Medulla oblongata (tissue), 1 donor: ENCODE data around the gene AKT1S1.

Experiments used
- DNase-seq: peaks from one replicate; pipeline ENCODE4 v3.0.0-alpha.2; 2015; ENCODE audit errors: extremely low spot score

AKT1S1 gene

DNA sequence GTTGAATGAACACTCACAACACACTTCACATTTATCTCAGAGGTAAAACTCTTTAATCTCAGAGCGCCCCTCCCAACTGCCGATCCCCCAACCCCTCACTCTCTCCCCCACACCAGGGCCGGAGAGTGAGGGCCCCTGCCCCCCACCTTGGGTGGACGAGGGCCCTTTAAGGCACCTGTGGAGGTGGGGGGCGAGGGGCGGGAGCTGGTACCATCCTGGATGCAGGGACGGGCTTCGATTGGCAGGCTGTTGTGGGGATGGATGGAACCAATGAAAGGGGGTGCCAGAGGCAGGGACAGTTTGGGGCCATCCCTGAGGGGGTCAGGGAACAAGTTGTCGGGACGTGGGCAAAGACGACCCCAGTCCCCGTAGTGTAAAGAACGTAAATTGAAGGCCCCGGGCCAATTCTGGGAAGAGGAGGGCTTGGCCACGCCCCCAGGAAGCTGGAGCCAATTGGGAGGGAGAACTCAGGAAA lies 8.1 kb downstream of the AKT1S1 start:
- no peak for DNase-seq

DNA sequence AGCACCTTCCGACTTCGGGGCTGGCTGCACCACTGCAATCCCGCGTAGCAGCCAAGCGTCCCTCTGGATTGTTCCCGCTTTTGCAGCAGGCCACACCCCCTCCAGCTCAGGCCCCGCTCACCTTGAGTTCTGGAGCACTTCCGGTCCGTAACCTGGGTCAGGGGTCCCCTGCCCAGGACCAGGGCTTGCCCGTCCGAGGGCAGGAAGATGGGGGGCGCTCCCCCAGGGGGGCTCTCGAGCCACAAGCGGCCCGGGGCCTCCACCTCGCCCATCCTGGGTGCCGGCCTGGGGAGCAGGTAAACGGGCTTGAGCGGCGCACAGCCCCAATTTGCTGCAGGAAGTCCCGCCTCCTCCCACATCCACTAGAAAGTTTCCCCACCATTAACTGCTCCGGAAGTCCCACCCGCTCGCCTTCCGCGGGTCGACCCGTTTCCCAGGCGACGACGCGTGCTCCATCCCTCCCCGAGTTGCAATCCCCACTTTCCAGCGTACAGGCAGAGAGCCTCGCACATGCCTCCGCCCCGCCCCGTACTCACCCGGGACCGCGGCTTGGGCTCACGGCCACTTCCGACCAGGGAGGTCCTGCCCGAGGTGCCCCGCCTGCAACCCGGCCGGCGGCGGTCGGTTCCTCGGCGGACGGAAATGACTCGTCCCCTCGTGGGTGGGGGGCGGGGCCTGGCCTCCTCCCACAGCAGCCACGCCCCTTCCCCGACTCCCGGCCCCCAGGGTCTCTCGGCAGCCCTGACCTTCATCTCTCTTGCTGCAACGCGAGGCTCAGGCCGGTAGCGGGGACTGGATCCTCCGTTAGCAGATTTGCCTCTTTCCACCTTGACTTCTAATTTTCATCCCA lies 10.0 kb downstream of the AKT1S1 start, which contains the start of gene PNKP:
Gene PNKP (minus strand): TSS at position 644 of the 850 bp plus-strand sequence. CDS start 372 bp downstream, at position 272.
- DNase-seq, result peak; percentile 94

DNA sequence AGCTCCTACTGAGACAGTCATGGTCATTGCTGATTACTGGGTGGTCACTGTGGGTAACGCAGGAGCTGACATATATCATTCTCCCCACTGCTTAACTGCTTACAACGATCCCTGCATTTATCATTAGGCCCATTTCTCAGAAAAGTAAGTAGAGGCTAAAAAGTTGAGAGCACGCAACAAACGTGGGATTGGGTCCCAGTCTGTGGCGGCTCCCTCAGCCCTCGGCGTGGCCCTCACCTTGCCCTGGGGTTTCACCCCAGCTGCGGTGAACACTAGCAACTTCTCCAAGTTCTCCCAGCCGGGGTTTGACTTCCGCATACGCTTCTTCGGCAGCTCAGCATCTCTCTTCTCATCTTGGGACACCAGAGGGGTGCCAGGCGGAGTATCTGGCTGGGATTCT lies 12.3 kb downstream of the AKT1S1 start:
- DNase-seq, result no peak

DNA sequence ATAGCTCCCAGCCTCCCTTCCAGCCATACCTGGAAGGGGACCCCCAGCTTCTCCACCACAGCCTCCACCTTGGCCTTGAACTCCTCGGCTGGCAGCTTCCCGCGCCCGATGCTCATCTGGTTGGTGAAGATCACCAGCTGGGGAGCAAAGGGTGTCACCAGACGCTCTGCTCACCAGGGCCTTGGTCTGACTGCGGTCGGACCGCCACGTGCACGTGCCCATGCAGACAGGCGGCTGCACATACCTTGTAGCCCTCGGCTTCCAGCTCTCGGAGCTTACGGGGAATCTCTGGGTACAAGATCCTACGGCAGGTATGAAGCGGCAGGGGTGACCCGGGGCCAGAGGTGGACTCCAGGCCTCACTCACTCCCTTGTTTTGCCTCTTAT lies 13.2 kb downstream of the AKT1S1 start:
- no peak for DNase-seq

DNA sequence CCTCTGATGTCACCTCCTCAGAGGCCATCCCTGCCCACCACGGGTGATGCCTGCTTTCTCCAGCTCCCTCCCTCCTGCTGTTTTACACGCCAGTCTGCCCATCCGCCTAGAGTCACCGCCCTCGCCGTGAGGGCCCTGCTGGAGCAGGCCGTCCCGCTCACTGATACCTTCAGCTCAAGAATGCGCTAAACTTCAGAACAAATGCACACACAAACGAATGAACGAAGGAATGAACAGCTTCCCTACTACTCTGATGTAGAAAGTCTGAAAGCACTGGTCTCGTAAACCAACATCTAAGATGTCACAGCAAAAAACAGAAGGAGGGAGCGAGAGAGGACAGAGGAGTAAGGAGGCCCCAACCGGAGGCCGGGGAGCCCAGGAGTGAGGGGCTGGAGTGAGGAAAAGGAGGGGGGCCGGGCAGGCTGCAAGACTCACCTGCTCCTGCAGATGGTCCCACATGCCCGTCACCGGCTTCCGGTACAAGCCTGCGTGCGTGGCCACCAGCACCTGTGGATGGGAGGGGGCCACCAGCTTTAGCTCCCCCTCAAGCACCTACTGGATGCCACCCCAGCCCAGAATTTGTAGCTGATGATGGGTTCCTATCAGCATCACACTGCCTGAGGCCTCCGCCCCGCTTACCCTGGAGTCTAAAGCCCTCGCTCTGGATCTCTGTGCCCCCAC lies 13.8 kb downstream of the AKT1S1 start:
- no peak for DNase-seq

DNA sequence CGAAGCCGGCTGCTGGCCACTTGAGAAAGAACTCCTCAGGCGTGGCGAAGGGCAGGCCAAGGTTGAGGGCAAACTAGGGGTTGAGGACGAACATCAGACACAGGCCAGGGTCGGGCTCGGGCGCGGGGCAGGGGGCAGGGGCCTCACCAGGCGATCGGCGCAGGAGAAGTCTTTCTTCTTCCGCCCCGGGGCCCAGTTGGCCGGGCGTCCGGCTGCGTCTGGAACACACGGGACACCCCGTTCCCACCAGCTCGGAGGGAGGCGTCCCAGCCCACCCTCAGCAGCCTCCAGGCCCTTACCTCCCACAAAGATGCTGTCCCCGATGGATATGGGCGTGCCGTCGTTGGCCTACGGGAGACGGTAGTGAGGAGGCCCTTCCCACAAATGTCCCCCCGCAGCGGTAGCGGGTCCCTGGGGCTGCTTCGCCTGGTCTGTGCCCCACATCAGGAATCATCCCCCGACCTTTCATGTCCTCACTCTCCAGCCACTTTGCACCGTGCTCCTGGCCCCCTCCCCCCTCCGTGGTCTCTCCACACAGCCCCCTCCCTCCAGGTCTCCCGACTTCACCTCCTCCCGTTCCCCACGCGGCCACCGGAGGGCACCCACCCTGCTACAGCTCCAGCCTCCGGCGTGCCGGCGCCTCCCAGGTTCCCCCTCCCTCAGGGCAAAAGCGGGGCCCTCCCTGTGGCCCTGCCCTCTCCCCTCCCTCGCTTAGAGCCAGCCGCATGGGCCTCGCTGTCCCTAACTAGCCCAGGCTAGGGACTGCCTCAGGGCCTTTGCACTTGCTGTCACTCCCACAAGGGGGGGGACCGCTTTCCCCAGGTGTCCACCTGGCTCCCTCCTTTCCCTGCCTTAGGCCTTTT lies 14.5 kb downstream of the AKT1S1 start:
- no peak for DNase-seq

DNA sequence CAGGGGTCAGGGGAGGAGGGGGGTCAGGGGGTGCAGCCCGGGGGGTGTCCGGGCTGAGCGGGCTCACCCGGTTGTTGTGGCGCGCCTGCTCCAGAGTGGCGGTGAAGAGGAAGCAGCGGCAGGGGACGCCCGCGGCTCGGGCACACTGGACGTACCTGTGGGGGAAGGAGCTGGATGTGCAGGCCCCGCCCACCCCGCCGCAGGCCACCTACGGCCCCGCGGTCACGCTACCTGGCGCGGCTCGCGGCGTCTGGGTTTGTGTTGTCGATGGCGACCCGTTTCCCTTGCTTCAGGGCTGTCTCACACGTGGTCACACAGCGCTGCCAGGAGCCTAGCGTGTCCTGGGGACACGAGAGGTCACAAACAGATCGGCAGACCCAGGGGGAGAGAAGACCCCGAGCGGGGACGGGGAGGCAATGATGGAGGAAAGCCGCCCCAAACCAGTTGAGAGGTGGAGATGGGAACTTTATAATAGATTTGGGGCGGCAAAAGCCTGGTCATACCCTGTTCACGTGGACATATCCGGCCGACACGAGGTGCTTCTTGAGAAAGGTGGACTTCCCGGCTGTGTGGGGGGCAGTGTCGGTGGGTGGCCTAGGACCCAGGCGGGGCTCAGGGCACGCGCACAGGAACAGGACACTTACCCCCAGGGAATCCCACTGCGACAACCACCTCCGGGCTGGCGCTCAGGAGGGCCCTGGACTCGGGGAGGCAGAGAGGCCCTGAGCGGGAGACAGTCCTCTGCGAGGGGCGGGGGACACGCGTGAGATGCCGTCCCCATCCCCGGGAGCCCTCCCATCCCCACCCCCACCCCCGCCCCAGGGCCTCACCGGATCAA lies 15.4 kb downstream of the AKT1S1 start:
- DNase-seq, result no peak

DNA sequence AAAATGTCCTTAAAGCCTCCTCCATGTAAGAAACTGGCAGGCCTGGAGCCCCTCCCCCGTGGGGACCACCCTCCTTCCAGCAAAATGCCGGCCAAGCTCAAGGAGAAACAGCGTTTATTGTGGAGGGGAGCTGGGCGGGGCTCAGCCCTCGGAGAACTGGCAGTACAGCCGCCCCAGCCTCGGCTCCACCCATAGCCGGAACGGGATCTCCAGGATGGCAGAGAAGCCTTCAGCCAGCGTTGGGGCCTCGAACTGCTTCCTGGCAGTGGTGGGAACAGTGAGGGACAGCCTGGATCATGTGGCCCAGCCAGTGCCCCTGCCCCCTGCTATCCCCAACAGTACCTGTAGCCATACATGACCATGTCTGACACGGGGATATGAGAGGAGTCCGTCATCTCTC lies 16.0 kb downstream of the AKT1S1 start:
- DNase-seq, result no peak

DNA sequence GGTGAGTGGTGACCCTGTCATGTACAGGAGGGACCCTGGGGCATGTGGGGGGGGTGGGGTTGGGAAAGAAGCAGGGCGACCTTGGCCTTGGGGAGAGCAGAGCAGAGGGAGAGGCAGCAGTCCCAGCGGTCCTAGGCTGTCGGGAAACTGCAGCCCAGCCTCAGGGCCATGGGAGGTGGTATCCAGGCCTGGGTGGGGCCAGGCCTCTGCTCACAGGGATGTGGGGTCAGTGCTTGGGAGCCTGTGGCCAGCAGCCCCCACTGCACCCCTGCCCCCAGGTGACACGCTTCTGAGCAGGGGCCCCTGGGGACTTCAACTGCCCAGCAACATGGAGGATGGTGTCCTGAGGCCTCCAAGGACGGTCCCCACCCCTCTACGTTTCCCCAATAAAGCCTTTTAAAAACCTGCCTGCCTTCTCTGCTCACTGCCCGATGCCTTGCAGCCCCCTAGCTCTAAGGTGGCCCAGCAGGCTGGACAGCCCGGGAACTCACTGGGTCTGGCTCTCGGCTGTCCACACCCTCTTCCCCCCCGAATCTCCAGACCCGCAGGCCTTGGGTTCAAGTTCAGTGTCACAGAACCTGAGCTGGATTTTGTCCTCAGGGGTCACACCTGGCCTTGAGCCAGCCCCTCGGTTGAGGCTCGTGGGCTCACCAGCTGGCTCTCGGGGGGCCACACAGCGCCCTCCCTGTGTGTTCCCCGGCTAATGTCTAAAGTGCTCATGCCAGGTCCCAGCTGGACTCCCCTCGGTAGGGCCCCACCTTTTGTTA lies 16.6 kb downstream of the AKT1S1 start:
- DNase-seq, result no peak

DNA sequence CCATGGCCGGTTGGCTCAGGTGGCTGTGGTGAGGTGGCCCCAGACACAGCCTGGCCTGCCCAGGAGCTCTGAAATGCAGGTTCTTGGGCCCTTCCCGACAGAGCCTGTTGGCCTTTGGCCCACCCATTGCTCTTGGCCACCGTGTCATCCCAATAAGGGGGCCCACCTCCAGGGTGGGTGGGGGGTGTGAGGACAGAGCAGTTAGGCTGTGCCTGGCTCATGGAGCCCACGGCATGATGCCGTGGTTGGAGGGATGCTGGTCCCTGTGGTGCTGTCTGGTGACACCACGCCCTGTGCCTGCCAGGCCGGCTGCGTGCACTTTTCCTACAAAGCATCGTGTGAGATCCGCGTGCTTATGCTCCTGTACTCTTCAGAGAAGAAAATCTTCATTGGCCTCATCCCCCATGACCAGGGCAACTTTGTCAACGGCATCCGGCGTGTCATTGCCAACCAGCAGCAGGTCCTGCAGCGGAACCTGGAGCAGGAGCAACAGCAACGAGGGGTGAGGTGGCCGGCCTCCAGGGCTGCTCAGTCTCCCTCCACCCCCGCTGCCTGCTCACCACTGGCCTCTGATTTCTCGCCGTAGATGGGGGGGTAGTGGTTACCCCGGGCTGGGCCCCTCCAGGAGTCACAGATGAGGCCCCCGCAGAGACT lies 17.3 kb downstream of the AKT1S1 start:
- no peak for DNase-seq

DNA sequence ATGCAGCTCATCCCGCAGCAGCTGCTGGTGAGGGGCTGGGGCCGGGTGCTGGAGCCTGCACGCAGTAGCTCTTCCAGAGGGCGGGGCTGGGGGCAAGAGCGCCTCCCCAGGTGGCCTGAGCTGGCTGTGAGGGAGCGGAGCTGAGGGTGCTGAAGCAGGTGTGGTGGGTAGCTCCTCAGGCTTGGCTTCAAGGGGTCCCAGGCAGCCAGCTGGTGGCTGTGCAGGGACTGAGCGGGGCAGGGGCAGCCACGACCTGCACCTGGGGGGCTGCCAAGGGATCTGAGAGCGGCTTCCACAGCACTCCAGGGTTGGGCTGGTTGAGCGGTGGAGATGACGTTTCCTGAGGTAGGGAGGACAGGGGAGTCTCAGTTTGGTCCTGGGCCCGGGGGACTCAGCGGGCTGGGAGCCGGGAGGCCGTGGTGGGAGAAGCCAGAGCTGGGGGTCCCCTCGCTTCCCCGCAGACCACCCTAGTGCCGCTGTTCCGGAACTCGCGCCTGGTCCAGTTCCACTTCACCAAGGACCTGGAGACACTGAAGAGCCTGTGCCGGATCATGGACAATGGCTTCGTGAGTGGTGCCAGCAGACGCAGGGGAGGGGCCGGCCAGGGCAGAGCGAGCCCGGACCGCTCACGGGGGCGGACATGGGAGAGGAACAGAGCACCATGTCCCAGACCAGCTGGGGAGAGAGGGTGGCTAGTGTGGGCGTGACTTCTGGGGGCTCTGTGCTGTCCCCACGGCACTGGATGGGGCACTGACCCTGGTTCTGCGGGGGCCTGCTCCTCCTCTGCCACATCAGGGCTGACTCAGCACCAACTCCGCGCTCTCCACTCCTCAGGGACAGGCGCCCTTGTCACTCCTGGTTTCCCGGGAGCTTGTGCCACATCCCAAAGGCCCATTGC lies 18.8 kb downstream of the AKT1S1 start:
- peak; percentile 66 for DNase-seq

DNA sequence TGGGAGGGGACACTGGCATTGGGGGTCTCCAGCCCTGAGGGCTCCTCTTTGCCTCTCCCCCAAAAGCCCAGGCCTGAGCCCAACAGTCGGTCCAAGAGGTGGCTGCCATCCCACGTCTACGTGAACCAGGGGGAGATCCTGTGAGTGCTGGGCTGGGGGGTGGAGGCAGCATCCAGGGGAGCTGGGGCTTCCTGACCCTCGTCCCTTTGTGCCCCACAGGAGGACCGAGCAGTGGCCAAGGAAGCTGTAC lies 19.4 kb downstream of the AKT1S1 start:
- no peak for DNase-seq

DNA sequence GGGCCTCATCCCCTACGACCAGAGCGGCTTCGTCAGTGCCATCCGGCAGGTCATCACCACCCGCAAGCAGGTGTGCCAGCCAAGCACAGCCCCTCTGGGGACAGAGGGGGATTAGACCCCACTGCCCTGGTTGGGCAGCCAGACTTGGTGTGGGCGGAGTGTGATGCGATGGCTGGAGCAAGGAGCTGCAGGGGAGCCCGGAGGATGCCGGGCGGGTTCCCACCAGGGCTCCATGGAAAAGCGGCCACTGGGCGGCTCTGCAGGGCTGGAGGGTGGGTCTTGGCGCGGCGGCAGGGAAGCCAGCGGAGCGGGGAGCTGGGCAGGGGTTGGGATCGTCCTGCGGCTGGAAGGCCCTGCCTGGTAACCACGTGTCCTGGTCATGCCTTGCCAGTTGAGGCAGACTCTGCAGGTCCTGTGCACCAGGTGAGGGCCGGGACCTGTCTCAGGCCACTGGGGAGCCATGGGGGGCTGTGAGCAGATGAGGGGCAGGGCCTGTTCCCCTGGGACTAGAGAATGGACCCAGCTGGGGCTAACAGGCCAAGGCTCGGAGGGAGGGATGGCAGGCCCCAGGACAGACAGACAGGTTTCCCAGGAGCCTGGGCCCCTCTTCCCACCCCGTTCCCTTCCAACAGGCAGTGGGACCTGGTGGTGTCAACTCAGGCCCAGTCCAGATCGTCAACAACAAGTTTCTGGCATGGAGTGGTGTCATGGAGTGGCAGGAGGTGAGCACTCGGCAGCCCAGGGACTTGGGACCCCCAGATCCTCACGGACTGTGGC lies 19.9 kb downstream of the AKT1S1 start:
- DNase-seq, result no peak

DNA sequence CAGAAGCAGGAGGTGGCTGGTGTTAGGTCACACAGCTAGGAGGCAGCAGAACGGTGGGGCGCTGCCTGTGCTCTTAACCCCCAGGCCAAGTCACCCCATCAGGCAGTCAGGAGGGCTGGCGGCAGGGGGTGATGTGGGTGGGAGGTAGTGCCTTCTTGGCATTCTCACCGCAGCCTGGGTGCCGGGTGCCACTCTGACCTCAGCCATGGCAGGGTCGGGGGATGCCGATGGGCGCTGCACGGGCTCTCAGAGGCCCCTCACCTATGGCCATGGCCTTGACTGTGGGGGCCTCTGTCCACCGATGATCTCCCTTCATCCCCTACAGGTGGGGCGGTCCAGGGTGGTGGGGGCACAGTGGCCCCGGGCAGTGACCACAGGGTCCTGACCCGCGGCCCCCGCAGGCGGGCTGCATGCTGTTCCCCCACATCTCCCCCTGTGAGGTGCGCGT lies 20.6 kb downstream of the AKT1S1 start:
- DNase-seq, result no peak

DNA sequence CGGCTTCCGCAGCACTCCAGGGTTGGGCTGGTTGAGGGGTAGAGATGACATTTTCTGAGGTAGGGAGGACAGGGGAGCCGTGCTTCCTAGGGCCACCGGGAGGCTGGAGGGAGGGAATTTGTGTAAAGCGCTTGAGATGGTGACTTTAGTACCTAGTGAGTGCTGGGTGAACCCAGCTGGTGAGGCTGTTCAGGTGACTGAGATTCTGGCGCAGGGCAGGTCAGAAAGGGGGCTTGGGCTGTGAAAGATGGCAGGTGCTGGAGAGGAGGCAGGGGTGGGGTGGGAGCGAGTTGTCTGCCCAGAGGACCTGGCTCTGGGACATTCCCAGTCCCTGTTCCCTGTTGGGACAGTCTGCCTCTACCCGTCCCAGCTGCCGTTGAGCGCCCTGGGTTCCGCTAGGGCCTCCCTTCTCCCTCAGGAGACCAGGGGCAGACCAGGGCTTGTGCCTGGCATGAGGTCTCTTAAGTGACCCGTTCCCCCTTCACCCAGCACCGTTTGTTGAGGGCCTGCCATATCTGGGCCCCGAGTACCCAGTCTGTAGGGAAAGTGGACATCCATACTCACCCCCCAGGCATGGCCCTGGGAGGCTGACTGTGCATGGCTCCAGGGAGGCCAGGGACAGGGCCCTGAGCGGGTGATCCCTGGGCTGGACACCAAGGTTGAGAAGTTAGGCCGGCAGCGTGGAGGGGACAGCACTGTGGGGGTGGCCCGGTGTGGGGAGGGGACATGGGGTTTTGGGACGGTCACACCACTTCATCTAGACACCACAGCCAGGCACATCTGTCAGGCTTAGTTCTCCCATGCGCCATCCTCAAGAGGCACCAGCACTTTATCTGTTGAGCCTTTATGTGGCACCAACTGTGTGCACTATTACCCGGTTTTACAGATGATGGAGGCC lies 21.2 kb downstream of the AKT1S1 start:
- no peak for DNase-seq

DNA sequence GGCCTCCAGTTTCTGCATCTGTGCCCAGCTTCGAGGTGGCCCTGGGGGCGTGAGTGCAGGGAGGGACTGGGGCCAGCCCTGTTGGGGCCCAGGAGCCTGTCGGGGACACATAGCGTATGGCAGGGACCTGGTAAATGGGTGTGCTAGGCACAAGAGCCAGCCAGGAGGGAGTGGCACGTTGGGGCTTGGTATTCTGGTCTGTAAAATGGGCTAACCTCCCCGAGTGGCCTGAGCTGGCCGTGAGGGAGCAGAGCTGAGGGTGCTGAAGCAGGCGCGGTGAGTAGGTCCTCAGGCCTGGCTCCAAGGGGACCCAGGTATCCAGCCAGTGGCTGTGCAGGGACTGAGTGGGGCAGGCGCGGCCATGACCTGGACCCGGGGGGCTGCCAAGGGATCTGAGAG lies 21.9 kb downstream of the AKT1S1 start:
- no peak for DNase-seq
